ENCODE measurements around the gene HSDL1.

DNA sequence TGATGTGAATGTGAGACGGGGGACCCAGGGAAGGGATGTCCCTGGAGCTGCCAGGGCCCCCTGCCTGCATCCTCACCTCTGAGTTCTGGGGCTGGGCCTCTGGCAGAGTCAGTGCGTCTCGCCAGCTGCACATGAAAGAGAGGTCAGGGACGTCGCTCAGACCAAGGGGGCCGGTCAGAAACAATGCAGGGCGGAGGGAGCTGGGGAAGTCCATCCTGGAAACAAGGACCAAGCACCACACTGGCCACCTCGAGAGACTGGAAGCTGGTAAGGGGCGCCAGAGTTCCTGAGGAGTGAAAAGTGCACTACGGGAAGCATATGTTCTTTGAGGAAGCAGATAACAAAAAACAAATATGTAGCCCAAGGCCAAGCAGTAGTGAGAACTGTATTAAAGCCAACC is 39.8 kb upstream of the HSDL1 start:
- TF ChIP-seq POLR2A (IDR thresholded peaks at IDR 0.05; ENCODE audit: low read depth, low read length) (no peak), POLR2AphosphoS5 (IDR thresholded peaks at IDR 0.05; ENCODE audit: low read depth, low read length) (no peak), PAX5 (IDR thresholded peaks at IDR 0.05; ENCODE audit: insufficient read depth, low read length, severe bottlenecking) (no peak), SPI1 (IDR thresholded peaks at IDR 0.05; ENCODE audit: low read depth, low read length) (no peak), TAF1 (IDR thresholded peaks at IDR 0.05; ENCODE audit: low read depth, low read length) (no peak), POU2F2 (IDR thresholded peaks at IDR 0.05; ENCODE audit: low read depth, low read length) (no peak)

All from GM12891 (cell line).